ENCODE measurements around the gene TGM1.
A peak's percentile ranks its signal among the peaks of the same experiment; 100 is the strongest.

TGM1 gene

GRCh38 chr14:24262821-24263733 is at the start of gene TGM1:
Gene TGM1 (minus strand): TSS chr14:24263177. CDS start chr14:24262352, 825 bp downstream.
- no peak for DNase-seq

GRCh38 chr14:24311837-24312615 is 49.0 kb upstream of the TGM1 start:
- DNase-seq, result no peak

- peak; percentile 59 for DNase-seq
These were observed 47.9 kb upstream of the TGM1 start, which contains the start of gene LTB4R for GRCh38 chr14:24310646-24311604. Gene LTB4R (plus strand): TSS chr14:24311502. CDS start chr14:24315652, 4,150 bp downstream.

- DNase-seq, result no peak
These were observed 47.3 kb upstream of the TGM1 start for GRCh38 chr14:24310265-24310645.

- no peak for DNase-seq
These were observed 46.7 kb upstream of the TGM1 start, which contains the start of gene LTB4R2 for GRCh38 chr14:24309538-24310264. Gene LTB4R2 (plus strand): TSS chr14:24310140. CDS start chr14:24310665, 525 bp downstream.

GRCh38 chr14:24308342-24309124 is 45.6 kb upstream of the TGM1 start:
- no peak for DNase-seq

- peak; percentile 57 for DNase-seq
These were observed 44.8 kb upstream of the TGM1 start, which contains the start of gene CIDEB for GRCh38 chr14:24307575-24308341. Gene CIDEB (minus strand): TSS chr14:24307977. CDS start chr14:24307858, 119 bp downstream.

DNA sequence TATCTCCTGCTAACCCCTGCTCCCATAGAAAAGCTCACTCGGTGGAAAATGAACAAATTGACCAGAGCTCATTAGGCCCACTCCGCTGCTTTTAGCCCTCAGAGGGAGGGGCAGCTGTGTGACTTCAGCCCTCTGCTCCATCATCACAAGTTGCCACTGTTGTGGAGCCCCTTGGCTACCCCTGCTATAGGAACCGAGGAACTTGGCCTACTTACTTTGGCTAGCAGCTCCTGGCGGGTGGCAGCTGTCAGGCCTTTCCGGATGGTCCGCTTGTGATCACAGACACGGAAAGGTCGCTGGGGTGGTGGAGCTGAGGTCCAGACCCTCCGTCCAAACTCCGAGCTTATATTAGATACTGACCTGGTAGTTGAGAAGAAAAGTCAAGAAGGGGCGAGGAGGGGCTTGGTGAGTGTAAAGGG is 44.2 kb upstream of the TGM1 start:
- DNase-seq, result no peak

- DNase-seq, result no peak
These were observed 41.0 kb upstream of the TGM1 start for GRCh38 chr14:24304019-24304387.

- DNase-seq, result no peak
These were observed 37.5 kb upstream of the TGM1 start for GRCh38 chr14:24300326-24300980.

GRCh38 chr14:24299255-24300191 is 36.5 kb upstream of the TGM1 start, which contains the start of the genes DHRS1 and NOP9:
Gene DHRS1 (minus strand): TSS chr14:24299780. CDS start chr14:24299106, 674 bp downstream.
Gene NOP9 (plus strand): TSS chr14:24299850. CDS start chr14:24299955, 105 bp downstream.
- DNase-seq, result peak; percentile 90

GRCh38 chr14:24298892-24299254 is 35.9 kb upstream of the TGM1 start:
- DNase-seq, result peak; percentile 26

GRCh38 chr14:24297190-24297964 is 34.4 kb upstream of the TGM1 start:
- no peak for DNase-seq

DNA sequence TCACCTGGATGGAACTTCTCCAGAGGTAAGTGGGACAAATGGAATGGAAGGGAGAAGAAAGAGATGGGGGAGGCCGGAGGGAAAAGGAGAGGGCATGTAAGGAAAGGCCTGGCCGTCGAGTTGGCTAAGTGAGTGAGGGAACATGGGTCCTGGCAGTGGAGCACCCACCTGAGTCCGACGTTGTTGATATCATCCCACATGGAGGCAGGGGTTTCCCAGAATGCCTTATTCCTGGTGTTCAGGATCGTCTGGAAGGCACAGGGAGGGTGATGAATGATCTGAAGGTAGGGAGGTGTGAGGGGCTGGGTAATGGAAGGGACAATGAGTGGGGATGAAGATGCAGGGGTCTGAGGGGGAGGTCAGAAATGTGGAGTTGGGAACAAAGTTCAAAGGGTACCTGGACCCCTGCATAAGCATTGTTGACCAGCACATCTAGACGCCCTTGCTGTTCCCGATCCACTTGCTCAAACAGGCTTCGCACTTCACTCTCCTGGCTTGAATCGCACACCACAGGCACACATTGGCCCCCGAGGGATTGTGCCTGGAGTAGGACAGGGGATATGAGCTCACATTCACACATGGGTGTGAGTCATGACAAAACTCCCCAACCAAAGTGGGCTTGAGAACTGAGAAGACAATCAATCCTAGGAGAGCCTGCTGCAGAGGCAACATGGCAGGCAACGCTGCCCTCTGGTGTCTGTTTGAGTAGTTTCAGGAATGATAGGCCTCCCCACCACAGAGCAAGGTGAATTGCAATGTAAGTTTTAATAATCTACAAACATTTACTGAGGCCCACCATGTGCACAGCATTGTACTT is 33.6 kb upstream of the TGM1 start:
- DNase-seq, result peak; percentile 80

GRCh38 chr14:24293525-24293924 is 30.5 kb upstream of the TGM1 start:
- DNase-seq, result no peak

GRCh38 chr14:24292118-24292807 is 29.3 kb upstream of the TGM1 start:
- DNase-seq, result no peak

Data from stimulated activated CD4-positive, alpha-beta T cell treated with anti-CD3 and anti-CD28 coated beads, Interleukin-1b, Interleukin-23, amount 100 ng/mL, for 48 hours (primary cell).